ENCODE measurements around the gene GRAMD2A.

DNA sequence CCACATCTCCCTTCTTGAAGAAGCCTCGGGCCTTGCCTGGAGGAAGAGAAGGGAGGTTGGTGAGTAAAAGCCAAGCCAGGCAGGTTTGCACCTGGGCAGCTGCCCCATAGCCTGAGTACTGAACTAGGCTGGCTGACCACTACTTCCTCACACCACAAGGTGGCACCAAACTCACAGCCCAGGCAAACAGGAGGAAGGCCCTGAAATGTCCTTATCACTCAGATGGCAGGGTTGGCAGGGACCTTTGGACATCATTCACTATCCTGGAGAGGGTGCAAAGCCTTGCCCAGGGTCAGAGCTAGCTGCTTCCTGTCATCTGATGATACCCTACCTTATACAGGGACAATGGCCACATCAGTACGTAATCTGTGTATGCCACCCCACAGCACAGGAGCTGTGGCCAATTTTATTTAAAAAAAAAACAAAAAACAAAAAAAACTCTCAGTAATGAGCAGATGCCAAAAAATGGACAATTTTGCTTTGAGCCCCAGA, 2.2 kb upstream of the GRAMD2A start:
- TF ChIP-seq, protein P1, sequence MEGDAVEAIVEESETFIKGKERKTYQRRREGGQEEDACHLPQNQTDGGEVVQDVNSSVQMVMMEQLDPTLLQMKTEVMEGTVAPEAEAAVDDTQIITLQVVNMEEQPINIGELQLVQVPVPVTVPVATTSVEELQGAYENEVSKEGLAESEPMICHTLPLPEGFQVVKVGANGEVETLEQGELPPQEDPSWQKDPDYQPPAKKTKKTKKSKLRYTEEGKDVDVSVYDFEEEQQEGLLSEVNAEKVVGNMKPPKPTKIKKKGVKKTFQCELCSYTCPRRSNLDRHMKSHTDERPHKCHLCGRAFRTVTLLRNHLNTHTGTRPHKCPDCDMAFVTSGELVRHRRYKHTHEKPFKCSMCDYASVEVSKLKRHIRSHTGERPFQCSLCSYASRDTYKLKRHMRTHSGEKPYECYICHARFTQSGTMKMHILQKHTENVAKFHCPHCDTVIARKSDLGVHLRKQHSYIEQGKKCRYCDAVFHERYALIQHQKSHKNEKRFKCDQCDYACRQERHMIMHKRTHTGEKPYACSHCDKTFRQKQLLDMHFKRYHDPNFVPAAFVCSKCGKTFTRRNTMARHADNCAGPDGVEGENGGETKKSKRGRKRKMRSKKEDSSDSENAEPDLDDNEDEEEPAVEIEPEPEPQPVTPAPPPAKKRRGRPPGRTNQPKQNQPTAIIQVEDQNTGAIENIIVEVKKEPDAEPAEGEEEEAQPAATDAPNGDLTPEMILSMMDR (IDR thresholded peaks at IDR 0.05; ENCODE audit: insufficient read depth, low read length, poor library complexity, severe bottlenecking) = peak; percentile 85
- no peak for TF ChIP-seq EZH2phosphoT487 (conservative IDR thresholded peaks at IDR 0.05; ENCODE audit: low read length)

Data from SU-DHL-6 (cell line).